ENCODE data around the gene TSEN54.

The TSEN54 gene

DNA sequence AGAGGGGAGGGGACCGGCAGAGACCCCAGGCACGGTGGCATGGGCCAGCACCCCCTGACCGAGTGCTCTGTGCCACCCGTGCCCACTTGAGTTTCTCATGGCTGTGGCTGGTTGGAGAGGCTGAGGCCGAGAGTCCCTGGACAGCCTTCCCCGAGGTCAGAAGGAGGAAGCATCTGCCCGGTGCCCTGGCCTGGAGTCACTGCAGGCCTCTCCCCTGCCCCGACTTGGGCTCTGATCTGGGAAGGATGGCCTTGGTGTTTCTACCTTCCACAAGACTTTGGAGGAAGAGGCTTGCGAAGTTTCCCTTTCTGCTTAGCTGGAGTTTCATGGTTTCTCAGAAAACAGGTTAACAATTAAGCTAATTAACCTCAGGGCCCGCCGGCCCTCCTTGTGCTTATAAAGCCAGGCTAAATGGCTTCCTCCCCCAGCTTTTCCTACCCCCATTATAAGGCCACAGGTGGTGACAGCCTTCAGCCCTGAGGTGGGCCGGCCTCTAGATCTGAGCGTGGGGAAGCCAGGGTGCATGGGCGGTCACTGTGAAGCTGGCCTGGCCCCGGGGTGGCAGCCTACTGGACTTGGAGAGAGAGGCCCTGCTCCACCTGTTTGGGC is 26.5 kb downstream of the TSEN54 start:
- Histone ChIP-seq H3K36me3 (ENCODE audit: control insufficient read depth in 4 of 4, insufficient read depth in 4 of 4, low read length in 3 of 4) (no peaks in the 10 kb centered on the region), H3K4me3 (ENCODE audit: control insufficient read depth in 1 of 7, extremely low read depth in 1 of 7, insufficient read depth in 4 of 7, low read depth in 2 of 7, low read length in 6 of 7) (no peak overlapping the region), H3K4me1 (ENCODE audit: control extremely low read depth in 1 of 4, control insufficient read depth in 4 of 4, insufficient read depth in 4 of 4, low read length in 3 of 4) (no peaks in the 10 kb centered on the region), H3K27ac (ENCODE audit: insufficient read depth in 1 of 2, low read depth in 1 of 2, low read length in 2 of 2, poor library complexity in 1 of 2, severe bottlenecking in 2 of 2) (no peak overlapping the region), H3K9me3 (ENCODE audit: control extremely low read depth in 1 of 5, control insufficient read depth in 4 of 5, insufficient read depth in 2 of 5, low read depth in 1 of 5, low read length in 4 of 5) (no peaks in the 10 kb centered on the region), H3K27me3 (replicated peaks in 2 of 5; ENCODE audit: control insufficient read depth in 4 of 5, insufficient read depth in 5 of 5, low read length in 4 of 5) (no peaks in the 10 kb centered on the region)
- ChIA-PET CTCF (interaction anchor here (1.1 to 1.7 kb wide), 3 partner anchors 9 to 83 kb away, joined by 3 to 5 read pairs (median 3); no protein-coding TSS in a partner anchor), POLR2A (no interaction called here)
- no peak for DNase-seq
- 94% methylated on average over 8 of the region's 15 CpGs for WGBS (ENCODE audit: insufficient coverage)

DNA sequence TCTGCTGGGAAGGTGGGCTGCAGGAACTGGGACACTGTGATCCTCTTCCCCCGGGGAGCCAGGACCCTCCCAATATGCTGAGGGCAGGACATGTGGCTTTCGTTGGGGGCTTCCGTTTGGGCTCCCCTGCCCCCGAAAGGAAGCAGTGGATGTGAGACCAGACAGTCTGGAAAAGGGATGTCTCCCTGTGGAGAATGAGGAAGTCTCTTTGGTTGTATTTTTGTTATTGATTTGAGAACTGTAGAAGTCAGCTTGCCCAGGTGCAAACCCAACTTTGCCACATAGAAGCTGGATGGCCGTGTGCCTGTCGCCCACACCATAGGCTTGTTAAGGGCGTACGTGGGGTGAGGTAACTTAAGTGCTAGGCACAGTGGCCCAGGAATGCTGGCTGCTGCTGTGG is 27.9 kb downstream of the TSEN54 start:
- POLR2A ChIA-PET: no interaction called here
- Histone ChIP-seq H3K27ac (ENCODE audit: insufficient read depth in 1 of 2, low read depth in 1 of 2, low read length in 2 of 2, poor library complexity in 1 of 2, severe bottlenecking in 2 of 2) (no peak overlapping the region), H3K27me3 (replicated peaks in 2 of 5; ENCODE audit: control insufficient read depth in 4 of 5, insufficient read depth in 5 of 5, low read length in 4 of 5) (no peaks in the 10 kb centered on the region), H3K4me1 (ENCODE audit: control extremely low read depth in 1 of 4, control insufficient read depth in 4 of 4, insufficient read depth in 4 of 4, low read length in 3 of 4) (no peaks in the 10 kb centered on the region), H3K36me3 (ENCODE audit: control insufficient read depth in 4 of 4, insufficient read depth in 4 of 4, low read length in 3 of 4) (no peaks in the 10 kb centered on the region), H3K4me3 (ENCODE audit: control insufficient read depth in 1 of 7, extremely low read depth in 1 of 7, insufficient read depth in 4 of 7, low read depth in 2 of 7, low read length in 6 of 7) (no peak overlapping the region), H3K9me3 (ENCODE audit: control extremely low read depth in 1 of 5, control insufficient read depth in 4 of 5, insufficient read depth in 2 of 5, low read depth in 1 of 5, low read length in 4 of 5) (no peaks in the 10 kb centered on the region)
- CTCF ChIA-PET: interaction anchor here (1.2 to 1.6 kb wide), 2 partner anchors 9 to 12 kb away, joined by 3 to 4 read pairs; no protein-coding TSS in a partner anchor
- no peak for DNase-seq
- WGBS (ENCODE audit: insufficient coverage): 92% methylated on average over 7 of the region's 8 CpGs

DNA sequence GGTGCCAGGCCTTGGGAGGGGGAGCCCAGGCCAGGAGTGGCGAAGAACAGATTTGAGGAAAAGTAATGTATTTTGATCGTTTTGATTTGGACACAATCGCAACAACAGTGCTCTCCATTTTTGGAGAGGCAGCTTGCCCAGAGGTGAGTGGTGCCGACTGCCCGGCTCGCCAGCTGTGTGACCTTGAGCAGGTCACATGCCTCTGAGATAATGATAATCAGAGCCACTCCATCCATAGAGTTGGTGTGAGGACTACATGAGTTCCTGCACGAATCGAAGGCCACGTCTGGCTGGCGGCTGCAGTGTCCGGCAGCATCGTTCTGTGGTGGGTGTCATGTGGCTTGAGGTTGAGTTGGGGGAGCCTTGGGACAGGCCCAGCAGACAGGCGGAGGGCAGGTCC is 29.9 kb downstream of the TSEN54 start:
- no peaks in the 10 kb centered on the region for H3K27me3 ChIP-seq (replicated peaks in 2 of 5; ENCODE audit: control insufficient read depth in 4 of 5, insufficient read depth in 5 of 5, low read length in 4 of 5)
- no peaks in the 10 kb centered on the region for H3K36me3 ChIP-seq (ENCODE audit: control insufficient read depth in 4 of 4, insufficient read depth in 4 of 4, low read length in 3 of 4)
- 95% methylated on average over 7 of the region's 13 CpGs for WGBS (ENCODE audit: insufficient coverage)
- H3K9me3 ChIP-seq (ENCODE audit: control extremely low read depth in 1 of 5, control insufficient read depth in 4 of 5, insufficient read depth in 2 of 5, low read depth in 1 of 5, low read length in 4 of 5): no peaks in the 10 kb centered on the region
- ChIA-PET CTCF (no interaction called here), POLR2A (no interaction called here)
- no peaks in the 10 kb centered on the region for H3K4me1 ChIP-seq (ENCODE audit: control extremely low read depth in 1 of 4, control insufficient read depth in 4 of 4, insufficient read depth in 4 of 4, low read length in 3 of 4)
- no peak for DNase-seq
- no peak overlapping the region for H3K27ac ChIP-seq (ENCODE audit: insufficient read depth in 1 of 2, low read depth in 1 of 2, low read length in 2 of 2, poor library complexity in 1 of 2, severe bottlenecking in 2 of 2)
- H3K4me3 ChIP-seq (ENCODE audit: control insufficient read depth in 1 of 7, extremely low read depth in 1 of 7, insufficient read depth in 4 of 7, low read depth in 2 of 7, low read length in 6 of 7): no peak overlapping the region

DNA sequence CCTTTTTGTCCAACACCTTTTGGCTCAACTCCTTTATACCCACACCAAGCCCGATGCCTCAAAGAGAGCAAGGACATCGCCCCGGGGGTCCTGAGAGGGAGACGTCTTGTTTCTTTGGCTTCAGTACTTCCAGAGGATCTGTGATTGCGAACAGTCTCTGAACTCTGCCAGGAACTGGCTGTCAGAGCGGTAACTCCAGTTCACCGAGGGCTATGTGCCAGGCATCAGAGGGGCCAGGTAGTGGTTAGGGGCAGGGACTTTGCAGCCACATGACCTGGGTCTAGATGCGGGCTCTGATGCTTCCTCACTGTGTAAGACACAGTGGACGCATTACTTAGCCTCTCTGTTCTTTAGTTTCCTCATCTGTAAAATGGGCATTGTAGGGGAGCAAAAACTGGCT is 30.8 kb downstream of the TSEN54 start:
- no peaks in the 10 kb centered on the region for H3K27me3 ChIP-seq (replicated peaks in 2 of 5; ENCODE audit: control insufficient read depth in 4 of 5, insufficient read depth in 5 of 5, low read length in 4 of 5)
- H3K4me3 ChIP-seq (ENCODE audit: control insufficient read depth in 1 of 7, extremely low read depth in 1 of 7, insufficient read depth in 4 of 7, low read depth in 2 of 7, low read length in 6 of 7): no peak overlapping the region
- no peaks in the 10 kb centered on the region for H3K36me3 ChIP-seq (ENCODE audit: control insufficient read depth in 4 of 4, insufficient read depth in 4 of 4, low read length in 3 of 4)
- POLR2A ChIA-PET: no interaction called here
- H3K9me3 ChIP-seq (ENCODE audit: control extremely low read depth in 1 of 5, control insufficient read depth in 4 of 5, insufficient read depth in 2 of 5, low read depth in 1 of 5, low read length in 4 of 5): no peaks in the 10 kb centered on the region
- DNase-seq: no peak
- H3K4me1 ChIP-seq (ENCODE audit: control extremely low read depth in 1 of 4, control insufficient read depth in 4 of 4, insufficient read depth in 4 of 4, low read length in 3 of 4): no peaks in the 10 kb centered on the region
- CTCF ChIA-PET: no interaction called here
- H3K27ac ChIP-seq (ENCODE audit: insufficient read depth in 1 of 2, low read depth in 1 of 2, low read length in 2 of 2, poor library complexity in 1 of 2, severe bottlenecking in 2 of 2): no peak overlapping the region
- WGBS (ENCODE audit: insufficient coverage): 99% methylated on average over 9 of the region's 9 CpGs

DNA sequence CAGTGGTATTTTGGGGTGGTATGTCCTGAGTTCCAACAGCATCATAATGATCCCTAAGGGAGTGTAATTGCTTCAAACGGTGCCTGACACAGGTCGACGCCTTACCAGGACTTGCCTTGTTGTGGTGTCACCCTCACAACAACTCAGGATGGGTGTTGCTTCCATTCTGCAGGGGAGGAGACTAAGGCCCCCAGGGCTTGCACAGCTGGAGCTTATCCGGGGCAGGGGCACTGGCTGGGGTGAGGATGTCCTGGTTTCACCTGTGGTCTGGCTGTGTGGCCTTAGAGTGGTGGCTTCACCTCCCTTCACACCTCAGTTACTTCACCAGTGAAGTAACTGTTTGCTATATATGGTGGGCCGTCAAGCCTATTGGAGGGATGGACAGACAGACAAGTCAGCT is 32.5 kb downstream of the TSEN54 start:
- Histone ChIP-seq H3K27me3 (replicated peaks in 2 of 5; ENCODE audit: control insufficient read depth in 4 of 5, insufficient read depth in 5 of 5, low read length in 4 of 5) (no peaks in the 10 kb centered on the region), H3K4me1 (ENCODE audit: control extremely low read depth in 1 of 4, control insufficient read depth in 4 of 4, insufficient read depth in 4 of 4, low read length in 3 of 4) (peaks cover 0 to 11% (median 0%) of the 10 kb centered on the region in 4 experiments), H3K36me3 (ENCODE audit: control insufficient read depth in 4 of 4, insufficient read depth in 4 of 4, low read length in 3 of 4) (no peaks in the 10 kb centered on the region), H3K27ac (ENCODE audit: insufficient read depth in 1 of 2, low read depth in 1 of 2, low read length in 2 of 2, poor library complexity in 1 of 2, severe bottlenecking in 2 of 2) (no peak overlapping the region), H3K4me3 (ENCODE audit: control insufficient read depth in 1 of 7, extremely low read depth in 1 of 7, insufficient read depth in 4 of 7, low read depth in 2 of 7, low read length in 6 of 7) (no peak overlapping the region), H3K9me3 (ENCODE audit: control extremely low read depth in 1 of 5, control insufficient read depth in 4 of 5, insufficient read depth in 2 of 5, low read depth in 1 of 5, low read length in 4 of 5) (no peaks in the 10 kb centered on the region)
- no peak for DNase-seq
- WGBS (ENCODE audit: insufficient coverage): 100% methylated on average over 3 of the region's 5 CpGs
- POLR2A ChIA-PET: no interaction called here
- CTCF ChIA-PET: interaction anchor here (0.6 kb wide), 1 partner anchor 123 kb away, joined by 4 read pairs; no protein-coding TSS in a partner anchor

DNA sequence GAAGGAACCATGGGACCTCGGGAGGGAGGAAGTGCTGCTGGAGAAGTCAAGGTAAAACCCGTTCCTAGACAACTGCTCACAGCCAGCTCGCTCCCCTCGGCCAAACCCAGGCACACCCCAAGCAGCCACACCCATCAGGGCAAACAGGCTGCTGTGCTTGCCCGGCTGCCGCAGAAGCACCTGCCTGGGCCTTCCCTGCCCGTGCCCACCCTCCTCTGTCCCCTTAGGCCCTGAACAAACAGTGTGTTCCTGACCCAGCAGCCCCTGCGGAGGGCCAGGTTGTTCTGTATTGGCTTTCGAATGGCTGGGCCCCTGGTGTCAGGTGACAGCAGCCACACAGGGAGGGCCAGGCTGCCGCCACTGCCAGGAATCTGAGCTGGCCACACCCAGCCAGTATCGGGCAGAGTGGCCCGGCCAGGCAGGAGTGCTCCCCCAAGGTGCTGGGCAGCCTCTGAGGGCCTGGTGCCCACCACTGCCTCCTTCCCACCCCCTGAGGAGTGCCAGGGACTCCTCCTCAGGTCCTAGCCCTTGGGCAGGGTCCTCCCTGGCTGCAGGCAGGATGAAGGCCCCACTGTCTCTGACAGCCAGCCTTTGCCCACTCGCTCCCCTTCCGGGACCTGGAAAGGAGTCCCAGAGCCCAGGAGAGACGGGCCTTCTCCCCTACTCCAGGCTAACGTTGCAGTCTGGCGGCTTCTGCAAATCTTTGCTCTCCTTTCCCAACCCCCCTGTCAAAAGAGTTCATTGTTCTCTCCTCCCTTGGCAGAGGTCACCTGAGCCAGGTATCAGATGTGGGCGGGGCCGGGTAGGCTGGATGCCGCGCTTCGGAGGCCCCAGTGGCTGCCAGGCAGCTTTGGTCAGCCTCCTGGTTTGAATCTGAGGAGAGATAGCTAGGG is 33.2 kb downstream of the TSEN54 start:
- no peaks in the 10 kb centered on the region for H3K36me3 ChIP-seq (ENCODE audit: control insufficient read depth in 4 of 4, insufficient read depth in 4 of 4, low read length in 3 of 4)
- peaks cover 0 to 11% (median 0%) of the 10 kb centered on the region in 4 experiments for H3K4me1 ChIP-seq (ENCODE audit: control extremely low read depth in 1 of 4, control insufficient read depth in 4 of 4, insufficient read depth in 4 of 4, low read length in 3 of 4)
- H3K4me3 ChIP-seq (ENCODE audit: control insufficient read depth in 1 of 7, extremely low read depth in 1 of 7, insufficient read depth in 4 of 7, low read depth in 2 of 7, low read length in 6 of 7): no peak overlapping the region
- CTCF ChIA-PET: interaction anchor here (0.6 kb wide), 1 partner anchor 123 kb away, joined by 4 read pairs; no protein-coding TSS in a partner anchor
- no peaks in the 10 kb centered on the region for H3K27me3 ChIP-seq (replicated peaks in 2 of 5; ENCODE audit: control insufficient read depth in 4 of 5, insufficient read depth in 5 of 5, low read length in 4 of 5)
- H3K27ac ChIP-seq (ENCODE audit: insufficient read depth in 1 of 2, low read depth in 1 of 2, low read length in 2 of 2, poor library complexity in 1 of 2, severe bottlenecking in 2 of 2): no peak overlapping the region
- no peak for DNase-seq
- POLR2A ChIA-PET: no interaction called here
- 97% methylated on average over 19 of the region's 22 CpGs for WGBS (ENCODE audit: insufficient coverage)
- no peaks in the 10 kb centered on the region for H3K9me3 ChIP-seq (ENCODE audit: control extremely low read depth in 1 of 5, control insufficient read depth in 4 of 5, insufficient read depth in 2 of 5, low read depth in 1 of 5, low read length in 4 of 5)

DNA sequence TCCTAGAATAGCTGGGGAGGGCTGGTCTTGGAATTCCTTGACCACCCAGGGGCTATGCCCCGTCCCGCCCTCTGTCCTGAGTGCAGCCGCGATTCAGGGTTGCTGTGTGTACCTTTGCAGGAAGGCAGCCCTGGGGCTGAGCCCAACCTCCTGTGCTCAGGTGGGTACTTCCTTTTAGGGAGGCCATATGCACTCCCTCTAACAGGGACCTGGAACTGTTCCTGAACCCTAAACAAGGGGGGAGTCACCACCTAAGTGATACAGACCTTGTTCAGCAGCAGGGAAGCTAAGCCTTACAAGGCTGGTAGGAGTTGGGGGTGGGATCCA is 33.8 kb downstream of the TSEN54 start:
- no peak overlapping the region for H3K27ac ChIP-seq (ENCODE audit: insufficient read depth in 1 of 2, low read depth in 1 of 2, low read length in 2 of 2, poor library complexity in 1 of 2, severe bottlenecking in 2 of 2)
- WGBS (ENCODE audit: insufficient coverage): 100% methylated on average over 4 of the region's 4 CpGs
- no peak for DNase-seq
- H3K4me3 ChIP-seq (ENCODE audit: control insufficient read depth in 1 of 7, extremely low read depth in 1 of 7, insufficient read depth in 4 of 7, low read depth in 2 of 7, low read length in 6 of 7): no peak overlapping the region
- no peaks in the 10 kb centered on the region for H3K9me3 ChIP-seq (ENCODE audit: control extremely low read depth in 1 of 5, control insufficient read depth in 4 of 5, insufficient read depth in 2 of 5, low read depth in 1 of 5, low read length in 4 of 5)
- CTCF ChIA-PET: interaction anchor here (0.7 kb wide), 1 partner anchor 58 kb away, joined by 3 read pairs; no protein-coding TSS in a partner anchor
- peaks cover 0 to 11% (median 0%) of the 10 kb centered on the region in 4 experiments for H3K4me1 ChIP-seq (ENCODE audit: control extremely low read depth in 1 of 4, control insufficient read depth in 4 of 4, insufficient read depth in 4 of 4, low read length in 3 of 4)
- POLR2A ChIA-PET: interaction anchor here (0.6 kb wide), 1 partner anchor 22 kb away, joined by 3 read pairs; no protein-coding TSS in a partner anchor
- no peaks in the 10 kb centered on the region for H3K27me3 ChIP-seq (replicated peaks in 2 of 5; ENCODE audit: control insufficient read depth in 4 of 5, insufficient read depth in 5 of 5, low read length in 4 of 5)
- H3K36me3 ChIP-seq (ENCODE audit: control insufficient read depth in 4 of 4, insufficient read depth in 4 of 4, low read length in 3 of 4): no peaks in the 10 kb centered on the region
